HG03103 (cell line): ENCODE results near the gene IL27RA.
"Not testable (repeated sequence)": the region's sequence is repeated elsewhere in the genome, so short reads cannot be mapped to it uniquely, and the experiment has no call there.

Experiments
- ATAC-seq: cut with Tn5 transposase; IDR thresholded peaks from one replicate; pipeline ENCODE4 v1.9.1; 2021; ENCODE audit warnings: low read depth; ENCODE audit not compliant: unreplicated experiment

The IL27RA gene

DNA sequence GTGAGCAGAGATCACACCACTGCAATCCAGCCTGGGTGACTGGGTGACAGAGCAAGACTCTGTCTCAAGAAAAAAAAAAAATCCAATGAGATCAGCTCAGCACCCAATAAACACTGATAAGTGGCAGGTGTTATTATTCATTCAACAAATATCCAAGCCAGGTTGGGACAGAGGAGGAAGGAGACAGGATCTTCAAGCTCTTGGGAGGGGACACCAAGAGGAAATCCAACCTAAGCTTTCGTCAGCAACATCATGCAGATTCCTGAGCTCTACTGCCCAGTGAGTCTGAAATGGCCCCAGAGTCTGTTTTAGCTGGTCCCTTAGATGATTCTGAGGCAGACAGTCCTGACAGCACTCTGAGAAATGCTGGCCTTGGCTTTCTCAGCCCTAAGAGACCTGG, 33.1 kb upstream of the IL27RA start:
- ATAC-seq: no peak

DNA sequence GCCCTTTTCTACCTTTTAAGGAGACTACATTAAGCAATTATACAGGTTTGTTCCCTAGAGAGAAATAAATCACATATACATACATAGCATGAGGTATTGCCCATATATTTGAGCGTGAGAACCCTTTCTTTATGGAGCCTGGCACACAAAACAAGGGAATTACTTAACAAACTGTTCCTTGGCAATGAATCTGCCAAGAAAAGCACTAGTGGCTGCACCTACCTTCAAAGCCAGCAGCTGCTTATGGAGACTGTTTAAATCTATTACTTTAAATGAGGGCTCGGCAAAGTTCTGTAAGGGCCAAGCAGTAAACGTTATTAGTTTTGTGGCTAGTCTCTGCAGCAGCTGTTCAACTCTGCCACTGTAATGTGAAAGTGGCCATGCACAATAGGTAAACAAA, 32.5 kb upstream of the IL27RA start:
- ATAC-seq: no peak

- ATAC-seq: no peak
These were observed 30.7 kb upstream of the IL27RA start for GRCh38 chr19:14000691-14001375.

- no peak for ATAC-seq
These were observed 28.9 kb upstream of the IL27RA start for GRCh38 chr19:14002571-14003250.

DNA sequence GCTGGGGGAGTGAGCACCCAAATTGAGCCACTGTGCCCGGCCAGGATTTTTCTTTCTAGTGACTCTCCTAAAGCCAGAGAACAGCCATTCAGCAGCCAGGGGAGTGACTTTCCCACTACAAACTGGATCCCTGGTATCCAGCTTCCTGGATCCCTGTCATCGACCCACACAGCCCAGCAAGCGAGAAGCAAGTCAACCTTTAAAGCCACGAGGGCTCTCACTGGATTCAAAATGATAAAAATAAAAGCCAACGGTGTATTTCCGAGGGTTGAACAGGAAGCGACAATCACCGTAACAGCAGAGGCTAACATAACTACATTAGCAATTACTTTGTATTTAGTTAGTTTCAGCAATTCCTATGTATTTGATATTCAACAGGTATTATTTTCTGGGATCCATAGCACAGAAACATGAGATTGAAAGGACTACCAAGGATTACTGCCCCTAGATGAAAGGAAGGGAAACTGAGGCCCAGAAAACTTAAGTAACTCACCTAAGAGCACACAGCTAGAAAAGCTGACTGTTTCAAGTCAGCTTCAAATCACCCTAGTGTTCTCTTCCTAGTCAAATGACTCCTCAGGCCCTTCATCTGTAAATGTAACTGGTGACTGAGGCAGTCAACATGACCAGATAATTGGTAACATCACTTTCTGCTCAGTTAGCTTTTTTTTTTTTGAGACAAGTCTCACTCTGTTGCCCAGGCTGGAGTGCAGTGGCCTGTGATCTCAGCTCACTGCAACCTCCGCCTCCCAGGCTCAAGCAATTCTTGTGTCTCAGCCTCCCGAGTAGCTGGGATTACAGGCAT, 28.1 kb upstream of the IL27RA start:
- no peak for ATAC-seq

DNA sequence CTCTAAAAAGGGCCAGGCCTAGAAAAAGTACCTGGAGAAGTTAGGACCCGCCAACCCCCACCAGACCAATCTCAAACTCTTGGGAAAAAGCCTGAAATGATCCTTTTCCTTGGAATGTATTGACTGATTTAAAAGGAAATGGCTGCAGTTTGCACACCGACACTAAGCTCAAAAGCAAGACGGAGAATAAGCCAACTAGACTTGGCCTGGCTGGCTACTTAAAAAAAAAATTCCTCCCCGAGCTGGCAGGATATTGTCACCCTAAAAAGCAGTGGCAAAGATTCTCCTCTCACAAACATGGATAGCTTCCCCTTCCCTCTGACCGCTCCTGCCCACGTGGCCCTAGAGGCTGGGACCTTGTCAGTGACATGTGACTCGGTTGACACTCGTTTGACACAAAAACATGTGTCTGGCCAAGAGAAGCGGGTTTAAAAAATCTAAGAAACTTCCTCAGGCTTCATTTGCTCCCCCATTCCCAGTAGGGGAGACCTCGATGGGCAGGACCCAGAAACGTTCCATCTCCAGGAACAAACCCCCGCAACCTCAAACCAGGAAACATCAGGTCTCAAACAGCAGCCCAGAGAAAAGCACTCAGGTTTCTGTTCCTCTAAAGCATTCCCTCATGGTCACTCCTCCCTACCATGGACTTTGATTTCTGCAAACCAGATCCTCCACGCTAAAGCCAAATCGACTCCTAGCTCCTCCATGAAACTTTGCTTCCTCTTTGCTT, 26.8 kb upstream of the IL27RA start:
- ATAC-seq: no peak

DNA sequence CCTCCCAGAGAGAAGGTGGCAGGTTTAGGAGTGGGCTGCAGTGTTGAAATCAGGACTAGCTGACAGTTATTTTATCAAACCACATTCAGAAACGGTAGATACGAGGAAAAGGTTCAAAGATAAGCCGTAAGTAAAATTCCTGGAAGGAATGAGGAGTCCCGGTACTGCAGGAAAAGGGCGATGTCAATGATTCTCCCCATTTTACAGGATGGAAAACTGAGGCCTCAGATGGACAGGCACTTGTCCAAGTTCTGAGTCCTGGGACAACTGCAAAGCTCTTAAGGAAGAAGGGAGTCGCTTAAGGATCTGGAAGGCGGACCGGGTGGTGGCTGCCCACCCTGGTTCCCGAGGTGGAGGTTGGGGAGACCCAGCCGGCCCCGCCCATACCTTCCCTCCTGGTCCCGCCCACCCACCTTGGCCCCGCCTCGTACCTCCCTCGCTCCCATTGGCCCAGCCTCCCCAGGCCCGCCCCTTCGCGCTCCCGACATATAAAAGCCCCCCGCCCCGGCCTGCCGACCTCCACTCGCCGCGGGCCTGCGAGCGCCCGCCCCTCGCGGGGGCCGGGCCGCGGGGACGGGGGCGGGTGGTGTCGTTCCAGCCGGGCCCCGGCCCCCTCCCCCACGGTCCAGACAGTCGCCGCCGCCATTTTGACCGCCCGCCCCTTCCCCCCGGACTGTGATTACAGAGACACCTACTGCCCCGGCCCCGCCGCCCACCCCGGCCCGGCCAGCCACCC, 26.0 kb upstream of the IL27RA start:
- ATAC-seq: no peak

DNA sequence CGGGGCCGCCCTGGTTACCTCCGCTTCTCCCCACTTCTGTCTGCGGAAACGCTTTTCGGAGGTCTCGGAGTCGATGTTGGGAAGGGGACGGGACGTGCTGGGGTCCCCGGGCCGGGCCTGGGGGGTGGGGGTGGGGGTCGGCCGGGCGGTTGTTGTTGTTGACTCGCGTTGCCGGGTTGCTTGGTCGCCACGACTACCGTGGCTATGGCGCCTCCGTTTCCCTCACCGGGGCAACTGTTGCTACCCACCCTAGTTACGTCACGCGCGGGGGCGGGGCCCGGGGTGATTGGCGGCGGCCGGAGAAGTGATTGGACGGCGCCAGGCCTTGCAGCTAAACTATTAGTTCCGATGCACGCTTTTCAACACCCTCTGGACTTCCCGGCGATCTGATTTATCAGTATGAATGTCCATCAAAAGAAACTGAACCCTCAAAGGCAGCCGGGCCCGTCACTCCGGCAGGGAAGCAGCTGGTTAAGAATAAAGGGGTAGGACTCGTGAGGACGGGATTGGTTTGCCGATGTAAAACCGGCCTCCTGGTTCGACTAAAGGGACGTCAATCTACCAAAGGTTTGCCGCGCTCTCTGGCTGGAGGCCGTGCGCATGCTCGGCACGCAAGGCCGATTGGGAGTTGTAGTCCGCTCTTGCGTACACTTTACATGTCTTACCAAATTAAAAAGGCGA, 25.3 kb upstream of the IL27RA start, which contains the start of gene RFX1:
RFX1 (minus strand) TSS at position 236 of the 681 bp plus-strand sequence. CDS start 12,477 bp downstream, outside the sequence.
- peak; percentile 65 for ATAC-seq

DNA sequence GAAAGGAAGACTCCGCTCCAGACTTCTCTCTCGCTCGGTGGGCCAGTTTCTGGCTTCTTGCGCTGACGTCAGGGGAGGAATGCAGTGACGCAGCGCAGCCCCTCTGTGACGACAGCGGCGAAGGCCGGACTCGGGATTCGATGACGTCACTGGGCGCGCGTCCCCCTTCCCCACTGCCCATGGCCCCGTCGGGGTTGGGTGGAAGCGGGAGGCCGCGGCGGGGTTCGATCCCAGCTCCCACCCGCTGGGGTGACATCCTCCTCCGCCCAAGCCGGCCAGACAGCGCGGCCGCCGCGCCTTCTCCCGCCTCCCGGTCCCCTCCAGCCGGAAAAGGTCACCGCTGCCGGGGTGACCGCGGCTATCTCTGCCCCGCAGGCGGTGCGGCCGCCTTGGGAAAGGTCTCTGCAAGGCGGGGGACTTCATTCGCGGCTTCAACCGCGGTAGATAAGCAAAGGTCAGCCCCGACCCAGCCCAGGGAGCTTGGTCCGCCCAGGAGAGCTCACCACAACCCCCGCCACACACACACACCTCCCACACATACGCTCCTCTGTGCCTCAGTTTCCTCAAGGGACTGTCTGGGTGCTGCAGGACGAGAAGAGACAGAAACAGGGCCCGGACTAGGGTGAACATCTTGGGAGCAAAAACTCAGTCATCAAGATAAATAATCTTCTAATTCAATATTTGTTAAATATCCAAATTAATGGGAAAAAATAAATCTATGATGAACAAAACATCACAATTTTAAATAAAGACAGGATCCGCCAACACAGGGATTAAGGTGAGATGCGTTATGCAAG, 24.6 kb upstream of the IL27RA start:
- ATAC-seq: no peak

GRCh38 chr19:14012378-14012915, 19.1 kb upstream of the IL27RA start:
- ATAC-seq: no peak

GRCh38 chr19:14015524-14016035, 16.0 kb upstream of the IL27RA start:
- ATAC-seq: no peak

GRCh38 chr19:14019100-14019499, 12.5 kb upstream of the IL27RA start:
- ATAC-seq: no peak

- ATAC-seq: not testable (repeated sequence)
These were observed 11.8 kb upstream of the IL27RA start for GRCh38 chr19:14019739-14020138.

DNA sequence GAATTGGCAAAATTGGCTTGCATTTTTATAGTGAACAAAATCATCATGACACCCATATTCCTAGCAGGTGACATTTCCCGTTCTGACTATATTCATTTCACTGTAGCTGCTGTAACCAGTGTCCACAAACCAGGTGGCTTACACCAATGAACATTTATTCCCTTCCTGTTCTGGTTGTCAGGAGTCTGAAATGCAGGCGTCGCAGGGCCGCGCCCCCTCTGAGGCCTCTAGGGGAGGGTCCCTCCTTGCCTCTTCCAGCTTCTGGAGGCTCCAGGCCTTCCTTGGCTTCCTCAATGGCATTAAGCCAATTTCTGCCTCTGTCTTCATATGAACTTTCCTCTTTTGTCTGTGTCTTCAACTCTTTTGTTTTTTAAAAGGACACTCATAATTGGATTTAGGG, 10.1 kb upstream of the IL27RA start:
- no peak for ATAC-seq

- no peak for ATAC-seq
These were observed 9.1 kb upstream of the IL27RA start for GRCh38 chr19:14022469-14022868.

GRCh38 chr19:14023404-14024235, 7.9 kb upstream of the IL27RA start:
- ATAC-seq: no peak

- not testable (repeated sequence) for ATAC-seq
These were observed 4.8 kb upstream of the IL27RA start for GRCh38 chr19:14026652-14027192.
